IPS-NIHi11 (cell line): ENCODE data around the gene ALX3.
"Not testable (repeated sequence)": the region's sequence is repeated elsewhere in the genome, so short reads cannot be mapped to it uniquely, and the experiment has no call there.

Experiments used
- DNase-seq: peaks from one replicate; pipeline ENCODE4 v3.0.0; 2012; ENCODE audit warnings: mixed read lengths, low spot score

ALX3 gene

GRCh38 chr1:110047463-110047862 lies 23.0 kb downstream of the ALX3 start:
- no peak for DNase-seq

GRCh38 chr1:110043016-110043415 lies 27.5 kb downstream of the ALX3 start:
- DNase-seq = no peak

- DNase-seq = no peak
Observed at GRCh38 chr1:110040548-110040947, 29.9 kb downstream of the ALX3 start.

GRCh38 chr1:110039641-110040040 lies 30.8 kb downstream of the ALX3 start:
- no peak for DNase-seq

- DNase-seq = no peak
Observed at GRCh38 chr1:110038271-110038670, 32.2 kb downstream of the ALX3 start.

- DNase-seq = no peak
Observed at GRCh38 chr1:110035236-110035752, 35.2 kb downstream of the ALX3 start.

GRCh38 chr1:110034451-110035235 lies 35.8 kb downstream of the ALX3 start, which contains the start of gene STRIP1:
TSS of gene STRIP1 (plus strand) at chr1:110034624. CDS start at chr1:110034638, 14 bp downstream.
- DNase-seq = peak; percentile 91

- no peak for DNase-seq
Observed at GRCh38 chr1:110034040-110034450, 36.4 kb downstream of the ALX3 start.

- DNase-seq = no peak
Observed at GRCh38 chr1:110033421-110033820, 37.1 kb downstream of the ALX3 start.

- DNase-seq = no peak
Observed at GRCh38 chr1:110032327-110032726, 38.1 kb downstream of the ALX3 start.

- DNase-seq = not testable (repeated sequence)
Observed at GRCh38 chr1:110030687-110031086, 39.8 kb downstream of the ALX3 start.

GRCh38 chr1:110024613-110025012 lies 45.9 kb downstream of the ALX3 start:
- no peak for DNase-seq

GRCh38 chr1:110021285-110021684 lies 49.2 kb downstream of the ALX3 start:
- no peak for DNase-seq

GRCh38 chr1:110019770-110020169 lies 50.7 kb downstream of the ALX3 start:
- DNase-seq = no peak

- DNase-seq = no peak
Observed at GRCh38 chr1:110018396-110018795, 52.1 kb downstream of the ALX3 start.

- no peak for DNase-seq
Observed at GRCh38 chr1:110017792-110018191, 52.7 kb downstream of the ALX3 start.

- DNase-seq = no peak
Observed at GRCh38 chr1:110012100-110012780, 58.2 kb downstream of the ALX3 start.

GRCh38 chr1:110011527-110012041 lies 58.9 kb downstream of the ALX3 start:
- DNase-seq = peak; percentile 65
